HCT116 (cell line): Measurements from ENCODE around the gene CLRN1. TPM values are rescaled to one million over a fixed set of nuclear protein-coding genes. Genes with fewer than 3 reads are reported as not detected.

Source experiments
- ATAC-seq: fragments of 200-7000 bp; cut with Tn5 transposase; 2 replicates; pipeline ENCODE4 v1.9.1; 2020; ENCODE audit warnings: mild to moderate bottlenecking, moderate library complexity
- BruUV-seq: library from RNA; stranded (reverse); fragments of 400-500 nt; replicated peaks from 2 replicates; lab custom pipeline; 2021; lab: Mats Ljungman, UMichigan
- CTCF ChIA-PET: fragments of 300-600 bp; sonication (Branson Sonifier 250); formaldehyde crosslinking; loops from one replicate; lab custom pipeline; 2021; ENCODE audit warnings: antibody characterized with exemption; lab: Charles Lee
- POLR2A ChIA-PET: fragments of 300-600, 350-600 bp; sonication (Branson Sonifier 250); formaldehyde crosslinking; loops from one replicate; lab custom pipeline; 2021; ENCODE audit warnings: antibody characterized with exemption; lab: Charles Lee
- RAD21 ChIA-PET, 2 experiments: fragments of 300-600 bp; sonication (Branson Sonifier 250); formaldehyde crosslinking; loops; one replicate each; lab custom pipeline; 2023; ENCODE audit warnings: low total read pairs in 2 of 2; ENCODE audit not compliant: uncharacterized antibody in 2 of 2, unreplicated experiment in 2 of 2, low non-redundant PET in 1 of 2; lab: Charles Lee
- DNase-seq: peaks from one replicate; pipeline ENCODE4 v3.0.0-alpha.2; 2010; ENCODE audit warnings: low read depth, low spot score
- H2AFZ ChIP-seq: fragments of 200-600 bp; shearing (Covaris generic), sonication (generic); 2 replicates; pipeline ENCODE4 v1.6.1; 2017; ENCODE audit warnings: low read depth, mixed run types, mixed read lengths, antibody characterized with exemption, low read length; ENCODE audit not compliant: poor library complexity, severe bottlenecking
- H3K27ac ChIP-seq: 2 replicates; pipeline ENCODE4 v1.5.1; 2012; ENCODE audit warnings: low read depth, low read length
- H3K27me3 ChIP-seq: fragments of 200-600 bp; sonication (generic); 2 replicates; pipeline ENCODE4 v1.6.1; 2016; ENCODE audit warnings: mixed run types, low read length, mixed read lengths; ENCODE audit not compliant: insufficient read depth
- H3K36me3 ChIP-seq, 2 experiments: fragments of 200-500 bp in 1 of 2; fragments of 200-600 bp in 1 of 2; sonication (Bioruptor generic) in 1 of 2; sonication (generic) in 1 of 2; 2 replicates each; pipeline versions ENCODE4 v1.5.1 to v1.6.1; 2014 to 2016; ENCODE audit warnings: low read length in 2 of 2, inconsistent platforms in 1 of 2, mixed read lengths in 1 of 2, mixed run types in 1 of 2; ENCODE audit not compliant: insufficient read depth in 2 of 2, control insufficient read depth in 1 of 2
- H3K4me1 ChIP-seq, 2 experiments: fragments of 200-600 bp in 1 of 2; sonication (generic) in 1 of 2; 2 replicates each; pipeline versions ENCODE4 v1.5.1 to v1.6.1; 2012 to 2017; ENCODE audit warnings: low read length in 2 of 2, inconsistent platforms in 1 of 2, mild to moderate bottlenecking in 1 of 2, mixed read lengths in 1 of 2, mixed run types in 1 of 2, moderate library complexity in 1 of 2; ENCODE audit not compliant: insufficient read depth in 2 of 2, control insufficient read depth in 1 of 2
- H3K4me2 ChIP-seq: fragments of 200-600 bp; sonication (generic); 2 replicates; pipeline ENCODE4 v1.6.1; 2017; ENCODE audit warnings: mixed run types, low read length, mixed read lengths
- H3K4me3 ChIP-seq, 2 experiments: fragments of 200-600 bp in 1 of 2; sonication (generic) in 1 of 2; replicated peaks in 1 of 2; 2 replicates each; pipeline ENCODE4 v1.5.1; 2011 to 2016; ENCODE audit warnings: low read length in 2 of 2, control low read depth in 1 of 2, low read depth in 1 of 2, mild to moderate bottlenecking in 1 of 2, mixed read lengths in 1 of 2, mixed run types in 1 of 2
- H3K79me2 ChIP-seq: fragments of 200-600 bp; sonication (generic); 2 replicates; pipeline ENCODE4 v1.6.1; 2017; ENCODE audit warnings: mild to moderate bottlenecking, mixed run types, low read length, moderate library complexity, mixed read lengths; ENCODE audit not compliant: insufficient read depth
- H3K9ac ChIP-seq: fragments of 200-600 bp; sonication (generic); 2 replicates; pipeline ENCODE4 v1.6.1; 2016; ENCODE audit warnings: low read length, mixed read lengths
- H3K9me2 ChIP-seq: fragments of 200-600 bp; sonication (generic), shearing (Covaris generic); 2 replicates; pipeline ENCODE4 v1.6.1; 2017; ENCODE audit warnings: mixed run types, mild to moderate bottlenecking, moderate library complexity; ENCODE audit not compliant: insufficient read depth
- H3K9me3 ChIP-seq, 2 experiments: fragments of 200-500 bp in 1 of 2; fragments of 200-600 bp in 1 of 2; sonication (Bioruptor generic) in 1 of 2; sonication (generic) in 1 of 2; 2 replicates each; pipeline ENCODE4 v1.6.1; 2014 to 2017; ENCODE audit warnings: low read length in 2 of 2, mixed read lengths in 2 of 2, inconsistent platforms in 1 of 2, low read depth in 1 of 2, mild to moderate bottlenecking in 1 of 2, mixed run types in 1 of 2, moderate library complexity in 1 of 2; ENCODE audit not compliant: control insufficient read depth in 1 of 2, insufficient read depth in 1 of 2
- H4K20me1 ChIP-seq: fragments of 200-600 bp; sonication (generic), shearing (Covaris generic); 2 replicates; pipeline ENCODE4 v1.6.1; 2017; ENCODE audit warnings: mixed run types, mild to moderate bottlenecking, moderate library complexity; ENCODE audit not compliant: insufficient read depth
- ATF3 ChIP-seq: IDR thresholded peaks from 2 replicates; pipeline ENCODE4 v1.6.1; 2012
- CBX3 ChIP-seq: IDR thresholded peaks from 2 replicates; pipeline ENCODE4 v1.6.1; 2012; ENCODE audit warnings: low read depth
- CEBPB ChIP-seq: IDR thresholded peaks from 2 replicates; pipeline ENCODE4 v1.6.1; 2012; ENCODE audit warnings: low read depth
- ELF1 ChIP-seq: IDR thresholded peaks from 2 replicates; pipeline ENCODE4 v1.6.1; 2012; ENCODE audit warnings: low read depth, borderline replicate concordance
- EZH2 ChIP-seq: fragments of 200-600 bp; sonication (generic); IDR thresholded peaks from 2 replicates; pipeline ENCODE4 v1.6.1; 2017; ENCODE audit warnings: antibody characterized with exemption, mixed run types
- EZH2phosphoT487 ChIP-seq: fragments of 200-600 bp; IDR thresholded peaks from 2 replicates; pipeline ENCODE4 v1.6.1; 2018; ENCODE audit warnings: antibody characterized with exemption, borderline replicate concordance
- POLR2AphosphoS5 ChIP-seq: IDR thresholded peaks from 2 replicates; pipeline ENCODE4 v1.6.1; 2011; ENCODE audit warnings: mild to moderate bottlenecking, low read depth, low read length, moderate library complexity
- RAD21 ChIP-seq: IDR thresholded peaks from 2 replicates; pipeline ENCODE4 v1.6.1; 2012; ENCODE audit warnings: low read depth, mild to moderate bottlenecking
- SP1 ChIP-seq: IDR thresholded peaks from 2 replicates; pipeline ENCODE4 v1.6.1; 2012; ENCODE audit warnings: low read depth
- SRF ChIP-seq: IDR thresholded peaks from 2 replicates; pipeline ENCODE4 v1.6.1; 2012; ENCODE audit warnings: low read depth
- TCF7L2 ChIP-seq: IDR thresholded peaks from 2 replicates; pipeline ENCODE4 v1.7.0; 2011; ENCODE audit warnings: borderline replicate concordance, inconsistent platforms; ENCODE audit not compliant: insufficient read depth, insufficient read length; ENCODE audit errors: extremely low read depth
- YY1 ChIP-seq: IDR thresholded peaks from 2 replicates; pipeline ENCODE4 v1.6.1; 2011; ENCODE audit warnings: low read length, low read depth, moderate library complexity, mild to moderate bottlenecking; ENCODE audit not compliant: insufficient replicate concordance; ENCODE audit errors: extremely low read depth
- ZFX ChIP-seq: fragments of 450-650 bp; IDR thresholded peaks from 2 replicates; pipeline ENCODE4 v1.6.1; 2017
- ZNF274 ChIP-seq: fragments of 200-500 bp; sonication (Bioruptor generic); IDR thresholded peaks from 2 replicates; pipeline ENCODE4 v1.6.1; 2014; ENCODE audit warnings: mild to moderate bottlenecking, low read depth, low read length, inconsistent platforms
- intact Hi-C: fragments of 100-400 bp; cut with micrococcal nuclease; formaldehyde crosslinking; loops from 2 replicates; pipeline ENCODE4 v1.10.0; 2022
- total RNA-seq: library from RNA; stranded (reverse); gene quantifications from one replicate; pipeline ENCODE4 v1.2.1, GENCODE V29; 2021; ENCODE audit not compliant: unreplicated experiment
- TF ChIP-seq, protein P1 (sequence below): IDR thresholded peaks from 2 replicates; pipeline ENCODE4 v1.6.1; 2012; ENCODE audit warnings: low read depth
- TF ChIP-seq, protein P2 (sequence below): IDR thresholded peaks from 2 replicates; pipeline ENCODE4 v1.6.1; 2012
- TF ChIP-seq, protein P3 (sequence below), 3 experiments: fragments of 200-600 bp in 1 of 3; sonication (generic) in 1 of 3; IDR thresholded peaks in 2 of 3; conservative IDR thresholded peaks in 1 of 3; 2 replicates each; pipeline ENCODE4 v1.5.1; 2012 to 2017; ENCODE audit warnings: low read depth in 2 of 3, low read length in 2 of 3, antibody characterized with exemption in 1 of 3, borderline replicate concordance in 1 of 3, control low read depth in 1 of 3, mild to moderate bottlenecking in 1 of 3, mixed read lengths in 1 of 3, mixed run types in 1 of 3, moderate library complexity in 1 of 3; ENCODE audit not compliant: insufficient read depth in 1 of 3

Gene CLRN1
- total RNA-seq, 1 experiment from 2014 or later, result not detected

GRCh38 chr3:150996731-150997130, 24.2 kb upstream of the CLRN1 start (continued):
- TF ChIP-seq, protein P1, sequence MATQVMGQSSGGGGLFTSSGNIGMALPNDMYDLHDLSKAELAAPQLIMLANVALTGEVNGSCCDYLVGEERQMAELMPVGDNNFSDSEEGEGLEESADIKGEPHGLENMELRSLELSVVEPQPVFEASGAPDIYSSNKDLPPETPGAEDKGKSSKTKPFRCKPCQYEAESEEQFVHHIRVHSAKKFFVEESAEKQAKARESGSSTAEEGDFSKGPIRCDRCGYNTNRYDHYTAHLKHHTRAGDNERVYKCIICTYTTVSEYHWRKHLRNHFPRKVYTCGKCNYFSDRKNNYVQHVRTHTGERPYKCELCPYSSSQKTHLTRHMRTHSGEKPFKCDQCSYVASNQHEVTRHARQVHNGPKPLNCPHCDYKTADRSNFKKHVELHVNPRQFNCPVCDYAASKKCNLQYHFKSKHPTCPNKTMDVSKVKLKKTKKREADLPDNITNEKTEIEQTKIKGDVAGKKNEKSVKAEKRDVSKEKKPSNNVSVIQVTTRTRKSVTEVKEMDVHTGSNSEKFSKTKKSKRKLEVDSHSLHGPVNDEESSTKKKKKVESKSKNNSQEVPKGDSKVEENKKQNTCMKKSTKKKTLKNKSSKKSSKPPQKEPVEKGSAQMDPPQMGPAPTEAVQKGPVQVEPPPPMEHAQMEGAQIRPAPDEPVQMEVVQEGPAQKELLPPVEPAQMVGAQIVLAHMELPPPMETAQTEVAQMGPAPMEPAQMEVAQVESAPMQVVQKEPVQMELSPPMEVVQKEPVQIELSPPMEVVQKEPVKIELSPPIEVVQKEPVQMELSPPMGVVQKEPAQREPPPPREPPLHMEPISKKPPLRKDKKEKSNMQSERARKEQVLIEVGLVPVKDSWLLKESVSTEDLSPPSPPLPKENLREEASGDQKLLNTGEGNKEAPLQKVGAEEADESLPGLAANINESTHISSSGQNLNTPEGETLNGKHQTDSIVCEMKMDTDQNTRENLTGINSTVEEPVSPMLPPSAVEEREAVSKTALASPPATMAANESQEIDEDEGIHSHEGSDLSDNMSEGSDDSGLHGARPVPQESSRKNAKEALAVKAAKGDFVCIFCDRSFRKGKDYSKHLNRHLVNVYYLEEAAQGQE, result no peak
- TF ChIP-seq EZH2phosphoT487, result no peak
- no peak for TF ChIP-seq TCF7L2
- TF ChIP-seq ZFX, result no peak
- TF ChIP-seq ZNF274, result no peak
- no peak for TF ChIP-seq SP1
- TF ChIP-seq, protein P2, sequence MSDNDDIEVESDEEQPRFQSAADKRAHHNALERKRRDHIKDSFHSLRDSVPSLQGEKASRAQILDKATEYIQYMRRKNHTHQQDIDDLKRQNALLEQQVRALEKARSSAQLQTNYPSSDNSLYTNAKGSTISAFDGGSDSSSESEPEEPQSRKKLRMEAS, result no peak
- TF ChIP-seq, protein P3, sequence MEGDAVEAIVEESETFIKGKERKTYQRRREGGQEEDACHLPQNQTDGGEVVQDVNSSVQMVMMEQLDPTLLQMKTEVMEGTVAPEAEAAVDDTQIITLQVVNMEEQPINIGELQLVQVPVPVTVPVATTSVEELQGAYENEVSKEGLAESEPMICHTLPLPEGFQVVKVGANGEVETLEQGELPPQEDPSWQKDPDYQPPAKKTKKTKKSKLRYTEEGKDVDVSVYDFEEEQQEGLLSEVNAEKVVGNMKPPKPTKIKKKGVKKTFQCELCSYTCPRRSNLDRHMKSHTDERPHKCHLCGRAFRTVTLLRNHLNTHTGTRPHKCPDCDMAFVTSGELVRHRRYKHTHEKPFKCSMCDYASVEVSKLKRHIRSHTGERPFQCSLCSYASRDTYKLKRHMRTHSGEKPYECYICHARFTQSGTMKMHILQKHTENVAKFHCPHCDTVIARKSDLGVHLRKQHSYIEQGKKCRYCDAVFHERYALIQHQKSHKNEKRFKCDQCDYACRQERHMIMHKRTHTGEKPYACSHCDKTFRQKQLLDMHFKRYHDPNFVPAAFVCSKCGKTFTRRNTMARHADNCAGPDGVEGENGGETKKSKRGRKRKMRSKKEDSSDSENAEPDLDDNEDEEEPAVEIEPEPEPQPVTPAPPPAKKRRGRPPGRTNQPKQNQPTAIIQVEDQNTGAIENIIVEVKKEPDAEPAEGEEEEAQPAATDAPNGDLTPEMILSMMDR (IDR thresholded peaks at IDR 0.05 in 2 of 3, conservative IDR thresholded peaks at IDR 0.05 in 1 of 3; ENCODE audit: borderline replicate concordance in 1 of 3, insufficient read depth in 1 of 3, low read depth in 2 of 3, low read length in 2 of 3), result no peak
- TF ChIP-seq EZH2, result no peak

DNA sequence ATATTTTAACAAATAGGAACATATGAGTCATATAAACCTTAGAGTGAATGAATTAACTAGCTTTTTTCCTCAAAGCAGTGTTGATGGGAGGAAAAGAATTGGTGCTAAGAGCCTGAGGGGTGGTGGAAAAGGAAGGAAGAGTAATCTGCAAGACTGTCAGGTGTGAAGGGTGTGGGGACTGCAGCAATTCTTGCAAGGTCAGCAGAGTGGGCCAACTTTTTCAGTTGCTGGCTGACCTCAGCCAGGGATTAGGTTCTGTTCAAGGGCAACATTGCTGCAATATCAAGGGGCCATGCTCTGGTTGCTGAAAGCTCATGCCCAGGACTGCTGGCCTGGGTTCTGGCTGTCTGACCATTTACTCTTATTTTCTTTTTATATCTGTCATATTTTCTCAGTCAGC, 23.0 kb upstream of the CLRN1 start:
- Histone ChIP-seq H3K27me3 (no peaks in the 10 kb centered on the region), H3K4me1 (no peaks in the 10 kb centered on the region), H4K20me1 (no peaks in the 10 kb centered on the region), H3K4me2 (no peak overlapping the region), H3K9me3 (no peaks in the 10 kb centered on the region), H3K36me3 (no peaks in the 10 kb centered on the region), H3K4me3 (no peak overlapping the region), H3K79me2 (no peaks in the 10 kb centered on the region), H3K9ac (no peak overlapping the region), H2AFZ (no peak overlapping the region), H3K27ac (no peak overlapping the region), H3K9me2 (no peaks in the 10 kb centered on the region)
- TF ChIP-seq, protein P3 (IDR thresholded peaks at IDR 0.05 in 2 of 3, conservative IDR thresholded peaks at IDR 0.05 in 1 of 3; ENCODE audit: borderline replicate concordance in 1 of 3, insufficient read depth in 1 of 3, low read depth in 2 of 3, low read length in 2 of 3), result no peak
- TF ChIP-seq POLR2AphosphoS5 (no peak), SRF (no peak), EZH2 (no peak), EZH2phosphoT487 (no peak), YY1 (no peak), CBX3 (no peak), ELF1 (no peak), CEBPB (no peak), ATF3 (no peak), RAD21 (no peak)
- TF ChIP-seq, protein P2, result no peak
- no peak for DNase-seq
- ChIA-PET CTCF (no interaction called here), POLR2A (no interaction called here), RAD21 (no interaction called here)
- no peak for ATAC-seq
- BruUV-seq, result no TSS peak
- intact Hi-C loops, result no loop called here
